Endothelial cell of umbilical vein (primary cell): ENCODE results near the gene LYRM9.

Source experiments
- EZH2 ChIP-seq: IDR thresholded peaks from 2 replicates; pipeline ENCODE4 v1.6.1; 2012; ENCODE audit warnings: borderline replicate concordance, low read depth, mild to moderate bottlenecking, moderate library complexity, low read length, inconsistent platforms; ENCODE audit not compliant: severe bottlenecking
- TF ChIP-seq, protein P1 (sequence below), 2 donors: IDR thresholded peaks; 1 replicate in 1 of 2; 2 replicates in 1 of 2; pipeline ENCODE4 v1.5.1; 2011; ENCODE audit warnings: low read length in 2 of 2, mild to moderate bottlenecking in 2 of 2, moderate library complexity in 2 of 2, control low read depth in 1 of 2, inconsistent platforms in 1 of 2, low read depth in 1 of 2; ENCODE audit not compliant: insufficient read depth in 1 of 2; ENCODE audit errors: extremely low read depth in 1 of 2
- TF ChIP-seq, protein P2 (sequence below): IDR thresholded peaks from 2 replicates; pipeline ENCODE4 v1.6.1; 2011; ENCODE audit not compliant: insufficient read depth, insufficient read length

DNA sequence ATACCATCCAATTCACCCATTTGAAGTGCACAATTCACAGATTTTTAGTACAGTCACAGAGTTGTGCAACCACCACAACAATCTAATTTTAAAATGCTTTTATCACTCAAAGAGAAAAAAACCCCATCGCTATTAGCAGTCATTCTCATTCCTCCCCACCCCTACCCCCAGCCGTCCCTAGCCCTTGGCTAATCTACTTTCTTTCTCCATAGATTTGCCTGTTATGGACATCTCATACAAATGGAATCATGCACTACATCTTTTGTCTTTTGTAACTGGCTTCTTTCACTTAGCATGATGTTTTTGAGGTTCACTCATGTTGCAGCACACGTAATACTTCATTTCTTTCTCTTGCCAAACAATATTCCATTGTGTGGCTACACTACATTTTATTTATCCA, 20.4 kb downstream of the LYRM9 start:
- TF ChIP-seq, protein P1, sequence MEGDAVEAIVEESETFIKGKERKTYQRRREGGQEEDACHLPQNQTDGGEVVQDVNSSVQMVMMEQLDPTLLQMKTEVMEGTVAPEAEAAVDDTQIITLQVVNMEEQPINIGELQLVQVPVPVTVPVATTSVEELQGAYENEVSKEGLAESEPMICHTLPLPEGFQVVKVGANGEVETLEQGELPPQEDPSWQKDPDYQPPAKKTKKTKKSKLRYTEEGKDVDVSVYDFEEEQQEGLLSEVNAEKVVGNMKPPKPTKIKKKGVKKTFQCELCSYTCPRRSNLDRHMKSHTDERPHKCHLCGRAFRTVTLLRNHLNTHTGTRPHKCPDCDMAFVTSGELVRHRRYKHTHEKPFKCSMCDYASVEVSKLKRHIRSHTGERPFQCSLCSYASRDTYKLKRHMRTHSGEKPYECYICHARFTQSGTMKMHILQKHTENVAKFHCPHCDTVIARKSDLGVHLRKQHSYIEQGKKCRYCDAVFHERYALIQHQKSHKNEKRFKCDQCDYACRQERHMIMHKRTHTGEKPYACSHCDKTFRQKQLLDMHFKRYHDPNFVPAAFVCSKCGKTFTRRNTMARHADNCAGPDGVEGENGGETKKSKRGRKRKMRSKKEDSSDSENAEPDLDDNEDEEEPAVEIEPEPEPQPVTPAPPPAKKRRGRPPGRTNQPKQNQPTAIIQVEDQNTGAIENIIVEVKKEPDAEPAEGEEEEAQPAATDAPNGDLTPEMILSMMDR (IDR thresholded peaks at IDR 0.05; ENCODE audit: extremely low read depth in 1 of 2, insufficient read depth in 1 of 2, low read depth in 1 of 2, low read length in 2 of 2): no peak
- TF ChIP-seq, protein P2, sequence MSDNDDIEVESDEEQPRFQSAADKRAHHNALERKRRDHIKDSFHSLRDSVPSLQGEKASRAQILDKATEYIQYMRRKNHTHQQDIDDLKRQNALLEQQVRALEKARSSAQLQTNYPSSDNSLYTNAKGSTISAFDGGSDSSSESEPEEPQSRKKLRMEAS: no peak
- no peak for TF ChIP-seq EZH2
